OCI-LY3 (cell line): ENCODE data around the gene TGOLN2.
A peak's percentile ranks its signal among the peaks of the same experiment; 100 is the strongest.
"Not testable (repeated sequence)": the region's sequence is repeated elsewhere in the genome, so short reads cannot be mapped to it uniquely, and the experiment has no call there.

Experiments
- H2AFZ ChIP-seq: fragments of 200-600, 300-600 bp; shearing (Covaris generic); 2 replicates; pipeline ENCODE4 v1.6.0; 2014; ENCODE audit warnings: antibody characterized with exemption, low read depth, low read length
- H3K27ac ChIP-seq: fragments of 200-600, 300-600 bp; sonication (generic); 2 replicates; pipeline ENCODE4 v1.5.1; 2014; ENCODE audit warnings: mild to moderate bottlenecking, low read length, moderate library complexity, mixed read lengths
- H3K27me3 ChIP-seq: fragments of 200-600, 300-600 bp; sonication (generic); 2 replicates; pipeline ENCODE4 v1.6.1; 2014; ENCODE audit warnings: low read depth, low read length, mixed read lengths
- H3K36me3 ChIP-seq: fragments of 200-600, 300-600 bp; sonication (generic); replicated peaks from 2 replicates; pipeline ENCODE3; 2014; ENCODE audit warnings: low read depth, low read length, mixed read lengths
- H3K4me1 ChIP-seq: fragments of 300-600, 200-600 bp; sonication (generic); 2 replicates; pipeline ENCODE4 v1.6.1; 2014; ENCODE audit warnings: low read length, mixed read lengths
- H3K4me2 ChIP-seq: fragments of 200-600, 300-600 bp; sonication (generic); 2 replicates; pipeline ENCODE4 v1.6.1; 2014; ENCODE audit warnings: low read length, mixed read lengths
- H3K4me3 ChIP-seq: fragments of 300-600, 200-600 bp; sonication (generic); 2 replicates; pipeline ENCODE4 v1.5.1; 2014; ENCODE audit warnings: antibody characterized with exemption, mild to moderate bottlenecking, low read length, moderate library complexity
- H3K79me2 ChIP-seq: fragments of 300-600, 200-600 bp; shearing (Covaris generic); 2 replicates; pipeline ENCODE4 v1.6.1; 2014; ENCODE audit warnings: mild to moderate bottlenecking, low read length, mixed read lengths
- H3K9ac ChIP-seq: fragments of 300-600, 200-600 bp; shearing (Covaris generic); 2 replicates; pipeline ENCODE4 v1.6.0; 2014; ENCODE audit warnings: mild to moderate bottlenecking, low read length, moderate library complexity
- H3K9me3 ChIP-seq: fragments of 200-600, 300-600 bp; shearing (Covaris generic); 2 replicates; pipeline ENCODE4 v1.6.1; 2014; ENCODE audit warnings: low read length, mixed read lengths; ENCODE audit not compliant: insufficient read depth
- H4K20me1 ChIP-seq: fragments of 200-600, 300-600 bp; sonication (generic); 2 replicates; pipeline ENCODE4 v1.6.1; 2016; ENCODE audit warnings: low read length, mixed read lengths; ENCODE audit not compliant: insufficient read depth
- EZH2phosphoT487 ChIP-seq: fragments of 200-600 bp; shearing (Covaris generic); IDR thresholded peaks from 2 replicates; pipeline ENCODE4 v1.6.1; 2018; ENCODE audit warnings: antibody characterized with exemption, mixed run types, low read depth
- TF ChIP-seq, protein P1 (sequence below): fragments of 200-600, 300-600 bp; sonication (generic); IDR thresholded peaks from 2 replicates; pipeline ENCODE4 v1.5.1; 2014; ENCODE audit warnings: antibody characterized with exemption, low read length, low read depth

TGOLN2 gene

DNA sequence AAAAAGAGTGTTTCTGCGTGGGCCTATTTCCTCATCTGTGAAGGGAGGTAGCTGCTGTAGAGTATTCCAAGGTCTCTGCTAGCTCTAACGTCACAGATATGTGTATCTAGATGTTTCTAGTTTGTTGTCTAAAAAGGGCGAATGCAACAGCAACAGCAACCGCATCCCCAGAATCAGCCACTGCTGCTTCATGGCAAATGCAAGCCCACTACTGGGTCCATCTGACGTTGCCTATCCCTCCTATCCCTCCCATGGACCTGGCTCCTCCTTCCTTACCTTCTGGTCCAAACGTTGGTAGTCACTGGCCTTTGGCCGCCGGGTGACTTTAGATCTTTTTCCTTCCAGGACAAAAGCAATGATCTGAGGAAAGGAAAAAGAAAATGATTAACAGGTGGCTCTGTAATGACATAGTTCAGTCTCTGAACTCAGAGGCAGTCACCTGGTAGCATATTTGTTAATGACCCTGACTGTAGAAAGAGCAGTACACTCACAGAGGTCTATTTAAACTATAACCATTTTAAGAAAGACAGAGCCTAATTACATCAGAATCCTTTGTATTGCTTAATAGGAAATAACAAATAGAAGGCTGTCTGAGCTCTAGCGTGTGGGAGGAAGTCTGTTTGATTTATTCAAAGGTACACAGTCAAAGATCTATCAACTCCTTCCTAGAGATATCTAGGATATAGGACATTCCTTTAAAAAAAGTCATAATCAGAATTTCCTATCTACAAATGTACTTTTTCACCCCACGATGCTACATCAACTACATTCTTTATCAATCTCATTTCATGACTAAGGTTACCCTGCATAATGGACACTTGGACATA lies 2.9 kb downstream of the TGOLN2 start:
- H4K20me1 ChIP-seq = peaks cover 51% of the 10 kb centered on the region

DNA sequence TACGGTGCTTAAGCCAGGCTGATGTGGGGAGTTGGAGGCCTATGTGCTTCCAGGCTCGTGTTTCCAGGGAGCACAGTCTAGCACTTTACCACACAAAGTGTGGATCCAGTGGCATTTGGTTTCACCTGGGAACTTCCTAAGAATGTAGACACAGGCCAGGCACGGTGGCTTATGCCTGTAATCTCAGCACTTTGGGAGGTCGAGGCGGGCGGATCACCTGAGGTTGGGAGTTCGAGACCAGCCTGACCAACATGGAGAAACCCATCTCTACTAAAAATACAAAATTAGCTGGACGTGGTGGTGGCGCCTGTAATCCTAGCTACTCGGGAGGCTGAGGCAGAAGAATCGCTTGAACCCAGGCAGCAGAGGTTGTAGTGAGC lies 3.8 kb downstream of the TGOLN2 start:
- H3K79me2 ChIP-seq = peaks cover 79% of the 10 kb centered on the region
- H3K9ac ChIP-seq, H3K9me3 ChIP-seq, H3K4me3 ChIP-seq, H3K4me2 ChIP-seq, H3K27ac ChIP-seq, H3K27me3 ChIP-seq, H2AFZ ChIP-seq: not testable (repeated sequence)
- H3K36me3 ChIP-seq = peaks cover 64% of the 10 kb centered on the region
- peaks cover 20% of the 10 kb centered on the region for H3K4me1 ChIP-seq
- H4K20me1 ChIP-seq = peaks cover 56% of the 10 kb centered on the region

More for the DNA sequence above, 2.9 kb downstream of the TGOLN2 start:
- Histone ChIP-seq H3K27me3 (no peaks in the 10 kb centered on the region), H3K9me3 (no peaks in the 10 kb centered on the region), H2AFZ (no peak overlapping the region), H3K27ac (no peak overlapping the region), H3K36me3 (peaks cover 58% of the 10 kb centered on the region), H3K4me1 (peaks cover 20% of the 10 kb centered on the region), H3K4me2 (peak overlapping the region; percentile 96), H3K79me2 (peaks cover 74% of the 10 kb centered on the region), H3K9ac (no peak overlapping the region), H3K4me3 (peak overlapping the region; percentile 96; the same call in 1 of the 2 replicates)
- TF ChIP-seq, protein P1, sequence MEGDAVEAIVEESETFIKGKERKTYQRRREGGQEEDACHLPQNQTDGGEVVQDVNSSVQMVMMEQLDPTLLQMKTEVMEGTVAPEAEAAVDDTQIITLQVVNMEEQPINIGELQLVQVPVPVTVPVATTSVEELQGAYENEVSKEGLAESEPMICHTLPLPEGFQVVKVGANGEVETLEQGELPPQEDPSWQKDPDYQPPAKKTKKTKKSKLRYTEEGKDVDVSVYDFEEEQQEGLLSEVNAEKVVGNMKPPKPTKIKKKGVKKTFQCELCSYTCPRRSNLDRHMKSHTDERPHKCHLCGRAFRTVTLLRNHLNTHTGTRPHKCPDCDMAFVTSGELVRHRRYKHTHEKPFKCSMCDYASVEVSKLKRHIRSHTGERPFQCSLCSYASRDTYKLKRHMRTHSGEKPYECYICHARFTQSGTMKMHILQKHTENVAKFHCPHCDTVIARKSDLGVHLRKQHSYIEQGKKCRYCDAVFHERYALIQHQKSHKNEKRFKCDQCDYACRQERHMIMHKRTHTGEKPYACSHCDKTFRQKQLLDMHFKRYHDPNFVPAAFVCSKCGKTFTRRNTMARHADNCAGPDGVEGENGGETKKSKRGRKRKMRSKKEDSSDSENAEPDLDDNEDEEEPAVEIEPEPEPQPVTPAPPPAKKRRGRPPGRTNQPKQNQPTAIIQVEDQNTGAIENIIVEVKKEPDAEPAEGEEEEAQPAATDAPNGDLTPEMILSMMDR = no peak
- TF ChIP-seq EZH2phosphoT487 = no peak

DNA sequence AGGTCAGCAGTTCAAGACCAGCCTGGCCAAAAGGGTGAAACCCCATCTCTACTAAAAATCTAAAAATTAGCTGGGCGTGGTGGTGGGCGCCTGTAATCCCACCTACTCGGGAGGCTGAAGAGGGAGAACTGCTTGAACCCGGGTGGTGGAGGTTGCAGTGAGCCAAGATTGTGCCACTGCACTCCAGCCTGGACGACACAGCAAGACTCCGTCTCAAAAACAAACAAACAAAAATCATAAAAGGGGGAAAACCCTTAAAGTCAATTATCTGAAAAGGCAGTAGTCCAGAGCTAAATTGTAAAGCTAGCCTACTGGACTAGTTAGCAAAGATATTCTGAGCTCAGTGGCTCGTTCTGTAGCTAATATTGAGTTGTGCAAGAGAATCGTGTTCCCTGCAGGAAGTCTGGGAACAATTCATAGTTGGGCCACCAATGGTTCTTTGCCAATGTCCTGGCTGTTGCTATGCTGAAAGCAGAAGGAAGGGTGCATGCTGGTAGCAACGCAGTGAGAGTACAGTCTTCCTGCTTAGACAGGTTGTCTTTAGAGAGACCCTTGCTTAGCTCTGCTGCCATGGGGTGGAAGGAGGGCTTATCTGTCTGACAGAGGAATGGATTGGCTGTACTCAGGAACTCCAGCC lies 4.3 kb downstream of the TGOLN2 start:
- Histone ChIP-seq H3K4me2 (no peak overlapping the region), H3K79me2 (peaks cover 84% of the 10 kb centered on the region), H3K27ac (no peak overlapping the region), H2AFZ (no peak overlapping the region), H3K9me3 (no peaks in the 10 kb centered on the region), H4K20me1 (peaks cover 61% of the 10 kb centered on the region), H3K36me3 (peaks cover 67% of the 10 kb centered on the region), H3K4me1 (peaks cover 17% of the 10 kb centered on the region), H3K4me3 (no peak overlapping the region), H3K9ac (no peak overlapping the region), H3K27me3 (no peaks in the 10 kb centered on the region)
- TF ChIP-seq, protein P1 = no peak
- TF ChIP-seq EZH2phosphoT487 = no peak

DNA sequence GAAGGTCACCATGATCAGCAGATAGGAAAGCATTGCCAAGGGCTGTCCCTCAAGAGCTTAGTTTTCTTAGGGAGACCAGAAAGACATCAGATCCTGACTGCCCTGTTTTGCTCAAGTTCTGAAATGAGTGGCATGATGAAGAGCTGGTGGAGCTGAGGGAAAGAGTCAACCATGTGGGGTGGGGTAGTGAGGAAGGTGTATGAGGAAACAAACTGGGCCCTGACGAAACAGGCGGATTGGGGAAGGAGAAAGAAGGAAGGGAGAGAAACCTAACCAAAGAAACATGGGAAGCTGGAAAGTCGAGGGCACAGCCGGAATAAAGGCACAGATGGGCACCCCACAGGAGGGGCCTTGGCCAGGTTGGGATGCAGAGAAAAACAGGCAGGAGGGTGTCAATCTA lies 8.0 kb downstream of the TGOLN2 start:
- Histone ChIP-seq H3K27ac (no peak overlapping the region), H3K79me2 (peaks cover 59% of the 10 kb centered on the region), H3K36me3 (peaks cover 57% of the 10 kb centered on the region), H3K9me3 (no peaks in the 10 kb centered on the region), H3K27me3 (no peaks in the 10 kb centered on the region), H2AFZ (no peak overlapping the region), H3K4me3 (no peak overlapping the region), H3K4me1 (peaks cover 2% of the 10 kb centered on the region; the same call in 1 of the 2 replicates), H3K4me2 (no peak overlapping the region), H4K20me1 (peaks cover 46% of the 10 kb centered on the region), H3K9ac (no peak overlapping the region)
- no peak for TF ChIP-seq EZH2phosphoT487
- TF ChIP-seq, protein P1 = no peak
